HEK293T (cell line): Measurements from ENCODE around the gene LMOD1.

Experiments
- FOXK2 ChIP-seq: fragments of 450-650 bp; IDR thresholded peaks from 2 replicates; pipeline ENCODE4 v1.6.1; 2016; ENCODE audit warnings: mild to moderate bottlenecking
- FOXM1 ChIP-seq: fragments of 450-650 bp; IDR thresholded peaks from 2 replicates; pipeline ENCODE4 v1.6.1; 2017; ENCODE audit warnings: mild to moderate bottlenecking, borderline replicate concordance

GRCh38 chr1:201881617-201882016, 64.7 kb downstream of the LMOD1 start:
- TF ChIP-seq FOXK2: no peak
- TF ChIP-seq FOXM1: no peak
